ENCODE data around the gene SYCN. TPM values are rescaled to one million over a fixed set of nuclear protein-coding genes. Genes with fewer than 3 reads are reported as not detected.

SYCN gene
- total and polyA plus RNA-seq, 9 donors = 1.2 to 2.4 TPM; not detected in 7

DNA sequence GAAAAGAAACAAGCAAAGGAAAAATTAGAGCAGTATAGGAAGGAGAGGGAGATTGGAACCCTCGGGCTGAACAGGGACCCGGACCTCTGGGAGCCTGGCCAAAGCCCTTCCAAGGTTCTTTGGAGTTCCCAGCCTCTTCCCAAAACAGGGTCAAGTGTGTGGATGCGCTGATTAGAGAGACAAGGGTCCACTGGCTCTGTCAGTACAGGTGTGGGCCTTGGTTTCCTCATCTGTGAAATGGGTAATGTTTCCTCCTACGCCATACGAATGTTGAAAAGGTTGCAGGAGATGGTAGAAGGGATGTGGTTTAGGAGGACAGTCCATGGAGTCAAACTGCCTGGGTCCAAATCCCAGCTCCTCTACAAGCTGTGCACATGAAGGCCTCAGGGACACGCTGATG lies 2.1 kb upstream of the SYCN start:
- WGBS, 3 donors = 72 to 79% (median 75%) methylated on average over 6 of the region's 6 CpGs
- intact Hi-C loops (cut with DNase I) = no loop called here
- peaks cover 3% of the 10 kb centered on the region for H3K4me1 ChIP-seq (ENCODE audit: insufficient read depth)

DNA sequence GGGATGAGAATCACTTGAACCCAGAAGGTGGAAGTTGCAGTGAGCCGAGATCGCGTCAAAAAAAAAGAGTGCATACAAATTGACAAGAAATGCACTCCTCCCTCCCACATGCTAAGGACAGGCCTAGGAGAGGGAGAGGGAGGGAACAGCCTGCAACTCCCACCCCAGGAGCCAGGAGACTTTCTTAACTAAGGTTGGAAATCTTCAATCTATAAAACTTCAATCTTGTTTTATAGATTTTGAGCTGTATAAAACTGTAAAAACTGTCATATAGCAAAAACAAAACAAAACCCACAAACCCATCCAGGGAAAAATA lies 1.3 kb upstream of the SYCN start:
- no peaks in the 10 kb centered on the region for H3K27me3 ChIP-seq
- DNase-seq = no peak
- no peaks in the 10 kb centered on the region for H3K36me3 ChIP-seq
- peaks cover 3% of the 10 kb centered on the region for H3K4me1 ChIP-seq (ENCODE audit: insufficient read depth)
- 24 to 30% (median 29%) methylated on average over 3 of the region's 3 CpGs for WGBS, 3 donors
- H3K27ac ChIP-seq = no peak overlapping the region
- H3K9me3 ChIP-seq = no peaks in the 10 kb centered on the region
- TF ChIP-seq EP300 (IDR thresholded peaks at IDR 0.05) (no peak), POLR2A (IDR thresholded peaks at IDR 0.05) (no peak)
- TF ChIP-seq, protein P1, sequence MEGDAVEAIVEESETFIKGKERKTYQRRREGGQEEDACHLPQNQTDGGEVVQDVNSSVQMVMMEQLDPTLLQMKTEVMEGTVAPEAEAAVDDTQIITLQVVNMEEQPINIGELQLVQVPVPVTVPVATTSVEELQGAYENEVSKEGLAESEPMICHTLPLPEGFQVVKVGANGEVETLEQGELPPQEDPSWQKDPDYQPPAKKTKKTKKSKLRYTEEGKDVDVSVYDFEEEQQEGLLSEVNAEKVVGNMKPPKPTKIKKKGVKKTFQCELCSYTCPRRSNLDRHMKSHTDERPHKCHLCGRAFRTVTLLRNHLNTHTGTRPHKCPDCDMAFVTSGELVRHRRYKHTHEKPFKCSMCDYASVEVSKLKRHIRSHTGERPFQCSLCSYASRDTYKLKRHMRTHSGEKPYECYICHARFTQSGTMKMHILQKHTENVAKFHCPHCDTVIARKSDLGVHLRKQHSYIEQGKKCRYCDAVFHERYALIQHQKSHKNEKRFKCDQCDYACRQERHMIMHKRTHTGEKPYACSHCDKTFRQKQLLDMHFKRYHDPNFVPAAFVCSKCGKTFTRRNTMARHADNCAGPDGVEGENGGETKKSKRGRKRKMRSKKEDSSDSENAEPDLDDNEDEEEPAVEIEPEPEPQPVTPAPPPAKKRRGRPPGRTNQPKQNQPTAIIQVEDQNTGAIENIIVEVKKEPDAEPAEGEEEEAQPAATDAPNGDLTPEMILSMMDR (IDR thresholded peaks at IDR 0.05) = no peak
- intact Hi-C loops (cut with DNase I) = no loop called here
- no peak overlapping the region for H3K4me3 ChIP-seq

More for the DNA sequence above, 2.1 kb upstream of the SYCN start:
- TF ChIP-seq, protein P1 (IDR thresholded peaks at IDR 0.05) = no peak
- TF ChIP-seq EP300 (IDR thresholded peaks at IDR 0.05) = no peak
- TF ChIP-seq POLR2A (IDR thresholded peaks at IDR 0.05) = no peak
- H3K36me3 ChIP-seq = no peaks in the 10 kb centered on the region
- no peak overlapping the region for H3K27ac ChIP-seq
- no peak for DNase-seq
- no peak overlapping the region for H3K4me3 ChIP-seq
- H3K9me3 ChIP-seq = no peaks in the 10 kb centered on the region
- no peaks in the 10 kb centered on the region for H3K27me3 ChIP-seq

GRCh38 chr19:39202998-39203355 lies 1.1 kb downstream of the SYCN start:
- H3K27me3 ChIP-seq = no peaks in the 10 kb centered on the region

GRCh38 chr19:39200803-39201115 lies 3.3 kb downstream of the SYCN start:
- DNase-seq = no peak
- H3K4me1 ChIP-seq (ENCODE audit: insufficient read depth) = peaks cover 6% of the 10 kb centered on the region
- no peak overlapping the region for H3K27ac ChIP-seq
- intact Hi-C loops (cut with DNase I) = no loop called here
- H3K4me3 ChIP-seq = no peak overlapping the region
- WGBS, 3 donors = 78 to 88% (median 83%) methylated on average over 3 of the region's 3 CpGs
- no peak for TF ChIP-seq POLR2A (IDR thresholded peaks at IDR 0.05)
- no peak for TF ChIP-seq EP300 (IDR thresholded peaks at IDR 0.05)
- TF ChIP-seq, protein P1 (IDR thresholded peaks at IDR 0.05) = no peak
- H3K36me3 ChIP-seq = no peaks in the 10 kb centered on the region
- no peaks in the 10 kb centered on the region for H3K9me3 ChIP-seq
- no peaks in the 10 kb centered on the region for H3K27me3 ChIP-seq

More at GRCh38 chr19:39202998-39203355, 1.1 kb downstream of the SYCN start:
- H3K4me3 ChIP-seq = no peak overlapping the region
- TF ChIP-seq EP300 (IDR thresholded peaks at IDR 0.05) = no peak
- TF ChIP-seq POLR2A (IDR thresholded peaks at IDR 0.05) = no peak
- TF ChIP-seq, protein P1 (IDR thresholded peaks at IDR 0.05) = no peak
- H3K9me3 ChIP-seq = no peaks in the 10 kb centered on the region
- no peak overlapping the region for H3K27ac ChIP-seq
- H3K36me3 ChIP-seq = no peaks in the 10 kb centered on the region
- 39 to 93% (median 93%) methylated on average over 1 of the region's 1 CpG for WGBS, 3 donors
- intact Hi-C loops (cut with DNase I) = no loop called here
- H3K4me1 ChIP-seq (ENCODE audit: insufficient read depth) = peaks cover 3% of the 10 kb centered on the region
- DNase-seq = no peak

All from ovary (tissue), 9 donors.